ENCODE data around the gene ROBO1.
"Not testable (repeated sequence)": the region's sequence is repeated elsewhere in the genome, so short reads cannot be mapped to it uniquely, and the experiment has no call there.

The ROBO1 gene

DNA sequence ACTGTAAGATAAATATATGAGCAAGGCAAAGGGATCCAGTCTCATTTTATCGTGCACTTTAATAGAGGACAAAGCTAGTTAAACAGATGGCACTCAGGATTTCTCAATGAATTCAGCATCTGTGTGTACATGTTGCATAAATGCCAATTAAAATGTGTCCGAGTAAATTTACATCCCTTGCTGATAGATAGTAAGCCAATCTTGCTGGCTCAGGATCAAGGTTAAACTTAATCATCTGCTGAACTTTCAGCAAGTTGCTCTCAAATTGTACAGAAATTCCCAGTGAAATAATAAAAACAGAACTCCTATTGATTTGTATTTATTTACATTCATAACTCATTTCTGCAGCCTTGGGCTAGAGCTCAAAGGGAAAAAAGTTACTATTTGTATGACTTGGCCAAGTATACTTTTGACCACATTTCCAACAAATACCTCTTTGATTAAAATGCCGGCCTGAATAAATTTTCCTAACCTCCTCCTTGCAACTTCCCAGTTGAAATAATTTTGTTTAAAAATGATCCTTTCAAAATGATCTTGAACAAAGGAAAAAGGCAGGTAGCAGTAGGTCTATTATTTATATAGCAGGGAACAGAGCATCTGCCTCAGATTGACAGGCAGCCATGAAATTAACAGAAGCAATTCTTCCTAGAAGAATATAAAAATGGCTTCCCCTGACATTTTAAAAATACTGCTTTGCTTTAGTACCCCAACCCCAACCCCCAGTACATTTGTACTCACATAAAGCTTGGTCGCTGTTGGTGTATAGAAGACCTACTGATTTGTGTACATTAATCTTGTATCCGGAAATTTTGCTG is 1001.9 kb downstream of the ROBO1 start:
- in situ Hi-C loops (cut with MboI; ENCODE audit: low sequenced_read_pairs) = no loop called here

GRCh38 chr3:78764634-78765033 is 1003.2 kb downstream of the ROBO1 start:
- in situ Hi-C loops (cut with MboI; ENCODE audit: low sequenced_read_pairs) = no loop called here

DNA sequence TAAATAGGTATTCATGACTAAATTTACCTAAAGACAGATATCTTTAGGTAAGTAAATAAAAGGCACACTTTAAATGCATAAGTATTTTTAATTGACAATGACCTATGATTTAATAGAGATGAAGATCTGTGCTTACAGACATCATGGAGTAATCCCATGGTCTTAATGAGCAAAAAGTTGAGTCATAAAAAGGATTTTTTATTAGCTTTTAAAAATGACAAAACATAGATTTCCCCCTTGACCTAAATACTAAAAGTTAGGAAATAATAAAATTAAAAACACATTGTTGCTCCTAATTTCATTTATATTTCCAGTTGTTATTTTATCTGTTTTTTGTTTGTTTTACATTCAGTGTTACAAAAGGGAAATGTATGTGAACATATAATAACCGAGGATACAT is 1005.7 kb downstream of the ROBO1 start:
- in situ Hi-C loops (cut with MboI; ENCODE audit: low sequenced_read_pairs) = no loop called here

- in situ Hi-C loops (cut with MboI; ENCODE audit: low sequenced_read_pairs) = no loop called here
Measured at GRCh38 chr3:78761126-78761525, 1006.7 kb downstream of the ROBO1 start.

GRCh38 chr3:78757731-78758130 is 1010.1 kb downstream of the ROBO1 start:
- in situ Hi-C loops (cut with MboI; ENCODE audit: low sequenced_read_pairs) = no loop called here

DNA sequence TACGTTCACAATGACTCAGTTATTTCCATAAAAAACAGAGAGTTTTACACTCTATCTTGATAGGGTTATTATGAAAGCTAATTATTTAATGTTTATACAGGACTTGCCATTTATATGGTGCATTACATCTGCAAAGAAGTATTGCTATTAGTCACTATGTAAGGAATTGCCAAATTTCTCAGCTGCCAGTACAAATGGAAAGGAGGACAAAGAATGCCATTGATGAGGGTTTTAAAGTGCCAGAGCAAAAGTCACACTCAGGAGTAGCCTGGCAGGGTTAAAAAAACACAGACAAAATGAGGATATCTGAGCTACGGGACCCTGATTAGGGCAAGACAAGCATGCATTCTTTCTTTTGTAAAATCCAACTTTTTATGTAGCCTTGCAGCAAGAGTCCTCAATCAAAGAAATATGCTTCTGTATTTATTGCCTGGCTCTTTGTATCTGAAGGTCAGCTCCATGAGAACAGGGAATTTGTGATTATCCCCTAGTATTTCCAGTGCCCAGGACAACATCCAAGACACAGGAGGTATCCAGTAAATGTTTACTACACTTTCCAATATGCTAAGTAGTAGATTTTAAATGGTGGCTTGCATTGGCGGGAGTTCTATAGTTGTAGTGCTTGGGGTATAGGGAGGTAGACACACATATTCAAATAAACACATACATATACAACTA is 1013.6 kb downstream of the ROBO1 start:
- in situ Hi-C loops (cut with MboI; ENCODE audit: low sequenced_read_pairs) = no loop called here

DNA sequence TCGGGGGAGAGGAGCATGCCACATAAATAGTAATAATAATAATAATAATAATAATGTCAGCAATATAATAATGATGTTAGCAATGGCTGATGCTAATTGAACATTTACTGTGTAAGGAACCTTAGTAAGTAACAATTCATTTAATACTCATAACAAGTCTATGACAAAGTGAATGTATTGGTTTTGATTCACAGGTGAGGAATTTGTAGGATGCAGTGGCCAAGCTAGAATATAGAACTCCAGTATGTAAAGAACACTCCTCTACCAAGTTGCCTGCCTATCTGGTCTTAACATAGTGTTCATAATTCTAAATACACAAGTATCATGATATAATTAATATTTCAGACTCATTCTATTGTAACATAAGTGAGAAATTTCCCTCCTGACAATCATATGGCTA is 1016.5 kb downstream of the ROBO1 start:
- in situ Hi-C loops (cut with MboI; ENCODE audit: low sequenced_read_pairs) = no loop called here

- in situ Hi-C loops (cut with MboI; ENCODE audit: low sequenced_read_pairs) = not testable (repeated sequence)
Measured at GRCh38 chr3:78750291-78750690, 1017.5 kb downstream of the ROBO1 start.

GRCh38 chr3:78749056-78749455 is 1018.7 kb downstream of the ROBO1 start:
- in situ Hi-C loops (cut with MboI; ENCODE audit: low sequenced_read_pairs) = no loop called here

DNA sequence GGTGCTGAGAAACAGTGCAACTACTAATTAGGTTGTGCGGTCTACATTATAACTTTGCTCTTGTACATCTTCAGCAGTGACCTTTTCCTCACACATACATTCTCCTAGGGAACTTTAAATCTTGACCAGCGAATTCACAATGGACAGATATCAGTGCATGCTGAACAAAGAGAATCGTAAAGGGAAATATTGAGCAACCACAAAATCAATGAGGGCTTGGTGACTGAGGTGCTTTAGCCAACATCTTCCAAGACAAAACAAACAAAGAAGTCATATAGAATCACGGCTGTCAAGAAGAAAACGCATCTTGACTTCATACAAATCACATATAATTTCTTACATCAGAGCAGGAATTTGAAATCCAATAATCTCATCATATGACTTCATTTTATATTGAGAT is 1022.0 kb downstream of the ROBO1 start:
- in situ Hi-C loops (cut with MboI; ENCODE audit: low sequenced_read_pairs) = no loop called here

GRCh38 chr3:78742491-78742890 is 1025.3 kb downstream of the ROBO1 start:
- in situ Hi-C loops (cut with MboI; ENCODE audit: low sequenced_read_pairs) = no loop called here

DNA sequence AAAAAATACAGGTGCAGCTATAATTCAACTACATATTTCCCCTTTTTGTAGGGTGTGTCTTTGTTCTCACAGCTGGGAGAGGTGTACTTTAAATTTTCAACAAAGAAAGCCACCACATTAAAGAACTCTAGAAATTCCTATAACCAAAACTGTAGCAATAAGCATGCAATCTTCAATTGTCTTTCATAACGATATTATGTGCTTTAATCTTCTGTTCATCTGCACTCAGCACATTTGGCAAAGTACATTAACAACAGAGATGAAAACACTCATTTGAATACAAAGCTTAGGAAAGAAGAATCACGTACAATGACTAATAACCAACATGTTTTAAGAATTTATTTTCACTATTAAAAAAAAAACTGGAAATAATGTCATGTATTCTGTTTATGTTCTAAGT is 1025.8 kb downstream of the ROBO1 start:
- in situ Hi-C loops (cut with MboI; ENCODE audit: low sequenced_read_pairs) = no loop called here

GRCh38 chr3:78741066-78741645 is 1026.6 kb downstream of the ROBO1 start:
- in situ Hi-C loops (cut with MboI; ENCODE audit: low sequenced_read_pairs) = no loop called here

GRCh38 chr3:78738833-78739232 is 1029.0 kb downstream of the ROBO1 start:
- in situ Hi-C loops (cut with MboI; ENCODE audit: low sequenced_read_pairs) = no loop called here

GRCh38 chr3:78737988-78738387 is 1029.8 kb downstream of the ROBO1 start:
- in situ Hi-C loops (cut with MboI; ENCODE audit: low sequenced_read_pairs) = no loop called here

DNA sequence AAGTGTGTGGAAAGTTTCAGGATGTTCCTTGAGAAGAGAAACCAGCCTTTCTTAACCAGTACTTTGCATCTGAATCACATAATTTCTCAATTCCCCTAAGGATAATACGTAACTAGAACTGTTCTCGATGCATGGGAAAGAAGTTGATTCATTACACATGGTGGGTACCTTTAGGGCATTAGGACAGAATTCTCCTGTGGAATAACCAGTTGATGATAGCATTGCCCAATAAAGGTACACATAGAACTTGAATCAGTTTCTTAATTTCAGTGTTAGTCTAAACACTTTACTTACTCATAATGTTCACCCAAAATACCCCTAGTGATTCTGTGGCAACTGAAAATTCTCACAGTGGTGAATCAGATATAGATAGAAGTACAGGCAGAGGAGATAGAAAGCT is 1030.9 kb downstream of the ROBO1 start:
- in situ Hi-C loops (cut with MboI; ENCODE audit: low sequenced_read_pairs) = no loop called here

DNA sequence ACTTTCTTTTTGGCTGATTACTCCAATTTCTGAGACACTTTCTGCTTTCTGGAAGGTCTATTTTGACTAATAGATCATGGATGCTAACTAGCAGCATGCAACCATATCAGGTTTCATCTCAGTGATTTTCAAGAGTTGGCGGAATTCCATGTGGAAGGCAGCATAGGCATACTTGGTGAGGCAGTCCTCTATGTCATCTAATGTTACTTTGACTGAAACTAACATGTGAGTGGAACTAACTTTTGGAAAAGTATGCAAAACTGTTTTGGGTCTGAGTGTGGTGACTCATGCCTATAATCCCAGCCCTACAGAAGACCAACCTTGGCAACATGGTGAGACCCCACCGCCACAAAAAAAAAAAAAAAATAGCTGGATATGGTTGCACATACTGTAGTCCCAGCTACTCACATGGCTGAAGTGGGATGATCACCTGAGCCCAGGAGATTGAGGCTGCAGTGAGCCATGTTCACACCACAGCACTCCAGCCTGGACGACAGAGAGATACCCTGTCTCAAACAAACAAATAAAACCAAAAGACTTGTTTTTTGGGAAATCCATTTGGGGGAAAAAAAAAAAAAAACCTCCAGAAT is 1033.7 kb downstream of the ROBO1 start:
- in situ Hi-C loops (cut with MboI; ENCODE audit: low sequenced_read_pairs) = no loop called here

- in situ Hi-C loops (cut with MboI; ENCODE audit: low sequenced_read_pairs) = no loop called here
Measured at GRCh38 chr3:78732893-78733292, 1034.9 kb downstream of the ROBO1 start.

DNA sequence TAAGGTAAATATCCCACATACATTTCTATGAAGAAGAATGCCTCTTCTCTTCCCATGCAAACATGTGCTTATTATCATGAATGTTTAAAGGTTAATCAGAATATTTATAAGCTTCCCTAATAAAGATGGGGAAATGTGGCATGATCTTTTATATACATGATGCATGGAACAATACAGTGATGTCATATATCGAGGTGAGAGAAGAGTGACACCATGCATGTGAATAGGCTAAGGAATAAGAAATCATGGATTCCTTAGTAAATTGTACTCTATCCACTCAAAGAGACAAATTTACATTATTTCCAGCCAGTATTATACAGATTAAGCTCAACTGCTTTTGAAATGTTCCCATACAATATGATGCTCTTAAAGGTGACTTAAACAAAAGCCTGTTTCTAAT is 1035.3 kb downstream of the ROBO1 start:
- in situ Hi-C loops (cut with MboI; ENCODE audit: low sequenced_read_pairs) = no loop called here

GRCh38 chr3:78729946-78730345 is 1037.9 kb downstream of the ROBO1 start:
- in situ Hi-C loops (cut with MboI; ENCODE audit: low sequenced_read_pairs) = no loop called here

DNA sequence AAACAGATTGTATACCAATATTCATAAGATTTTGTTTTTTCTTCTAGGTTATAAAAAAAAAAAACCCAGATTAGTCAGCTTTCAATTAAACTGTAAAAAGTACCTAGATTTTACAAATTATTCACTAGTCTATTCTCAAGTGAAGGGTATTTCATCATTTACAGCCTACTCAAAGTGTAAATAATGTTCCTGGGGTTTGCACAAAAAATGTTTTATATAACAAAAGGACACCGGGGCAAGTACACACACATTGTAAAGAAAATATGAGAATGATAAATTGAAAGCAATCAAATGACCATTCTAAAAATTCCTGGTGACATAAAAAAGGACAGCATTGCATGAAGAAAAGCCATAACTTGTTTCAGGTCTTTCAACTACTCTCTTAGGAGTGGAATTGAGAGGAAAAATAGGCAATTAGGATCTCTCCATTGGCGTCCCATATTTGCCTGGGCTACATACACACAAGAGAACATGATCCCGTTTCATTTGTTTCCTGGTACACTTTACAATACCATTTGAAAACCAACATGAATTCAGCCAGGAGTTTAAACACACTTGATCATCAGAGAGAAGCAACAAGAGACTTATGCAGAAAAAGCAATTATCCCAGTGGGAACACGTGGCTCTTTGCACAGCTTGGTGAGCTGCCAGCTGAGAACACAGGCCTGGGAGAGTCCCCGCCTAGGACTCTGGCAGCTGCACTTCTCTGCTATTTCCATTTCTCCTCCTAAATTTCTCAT is 1039.2 kb downstream of the ROBO1 start:
- in situ Hi-C loops (cut with MboI; ENCODE audit: low sequenced_read_pairs) = no loop called here
